Non-pigmented ciliary epithelial cell (primary cell): ENCODE measurements around the gene ACOXL.
A peak's percentile ranks its signal among the peaks of the same experiment; 100 is the strongest.

Experiments used
- DNase-seq: peaks from one replicate; pipeline ENCODE4 v3.0.0-alpha.2; 2010; ENCODE audit warnings: low read depth

The ACOXL gene

GRCh38 chr2:110876167-110876999 is 144.0 kb downstream of the ACOXL start:
- no peak for DNase-seq

GRCh38 chr2:110877031-110877827 is 144.9 kb downstream of the ACOXL start:
- DNase-seq, result no peak

DNA sequence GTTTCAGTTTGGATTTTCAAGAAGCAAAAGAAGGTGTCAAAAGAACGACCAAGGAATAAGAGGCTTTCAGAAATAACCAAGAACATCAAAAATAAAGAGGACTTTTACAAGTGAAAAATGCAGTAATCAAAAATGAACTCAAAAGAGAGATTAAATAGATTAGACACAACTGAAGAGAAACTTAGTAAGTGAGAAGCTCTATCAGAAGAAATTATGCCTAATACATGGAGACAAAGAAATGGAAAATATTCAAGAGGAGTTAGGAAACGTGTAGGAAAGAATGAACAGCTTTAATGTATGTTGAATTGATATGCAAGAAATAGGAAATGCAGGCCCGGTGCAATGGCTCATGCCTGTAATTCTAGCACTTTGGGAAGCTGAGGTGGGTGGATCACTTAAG is 145.8 kb downstream of the ACOXL start:
- no peak for DNase-seq

DNA sequence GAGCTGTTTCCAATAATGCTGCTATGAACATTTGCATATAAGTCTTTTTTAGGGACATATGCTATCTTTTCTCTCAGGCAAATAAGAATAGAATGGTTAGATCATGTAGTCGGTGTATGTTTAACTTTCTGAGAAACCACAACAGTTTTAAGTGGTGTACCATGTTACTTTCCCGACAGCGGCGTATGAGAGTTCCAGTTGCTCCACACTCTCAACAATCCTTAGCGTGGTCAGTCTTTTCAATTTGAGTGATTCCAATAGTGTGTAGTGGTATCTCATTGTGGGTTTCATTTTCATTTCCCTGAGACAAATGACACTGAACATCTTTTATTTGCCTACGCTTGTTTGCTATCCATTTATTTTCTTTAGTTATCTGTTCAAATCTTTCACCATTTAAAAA is 149.5 kb downstream of the ACOXL start:
- no peak for DNase-seq

DNA sequence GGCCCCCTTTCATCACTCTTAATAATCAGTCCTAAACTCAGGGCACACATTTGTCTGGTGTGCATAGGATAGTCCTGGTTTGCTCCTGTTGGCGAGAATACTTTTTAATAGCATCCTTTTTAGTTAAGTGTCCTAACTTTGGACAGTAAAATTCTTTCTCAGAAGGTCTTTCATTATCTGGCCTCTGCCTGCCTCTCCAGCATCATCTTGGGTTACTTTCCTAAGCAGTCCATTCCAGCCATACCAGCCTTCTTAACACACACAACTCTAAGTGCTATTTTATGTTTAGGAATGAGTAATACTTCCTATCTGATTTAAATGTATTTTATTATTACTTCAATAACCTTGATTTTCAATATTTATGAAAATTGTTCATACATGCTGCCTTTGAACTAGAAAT is 151.0 kb downstream of the ACOXL start:
- peak; percentile 14 for DNase-seq

DNA sequence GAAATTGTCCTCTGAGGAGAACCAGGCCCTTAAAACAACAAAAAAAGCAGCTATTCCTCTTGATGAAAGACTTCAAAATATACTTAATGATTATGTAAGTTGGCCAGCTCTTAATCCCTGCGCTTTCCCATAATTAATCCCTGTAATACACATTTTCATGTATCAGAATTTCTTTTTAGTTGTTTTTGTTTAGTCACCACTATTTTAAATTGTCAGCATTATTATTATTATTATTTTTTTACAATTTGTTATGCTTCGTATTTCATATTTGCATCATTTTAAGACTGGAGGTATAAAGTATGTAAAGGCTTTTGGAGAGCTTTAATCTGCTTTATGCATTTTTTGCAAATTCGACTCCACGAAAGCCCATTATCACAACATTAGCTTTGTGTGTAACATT is 152.9 kb downstream of the ACOXL start:
- no peak for DNase-seq

GRCh38 chr2:110886826-110887573 is 154.6 kb downstream of the ACOXL start:
- no peak for DNase-seq

- DNase-seq, result no peak
Observed at GRCh38 chr2:110888411-110888810, 156.0 kb downstream of the ACOXL start.

DNA sequence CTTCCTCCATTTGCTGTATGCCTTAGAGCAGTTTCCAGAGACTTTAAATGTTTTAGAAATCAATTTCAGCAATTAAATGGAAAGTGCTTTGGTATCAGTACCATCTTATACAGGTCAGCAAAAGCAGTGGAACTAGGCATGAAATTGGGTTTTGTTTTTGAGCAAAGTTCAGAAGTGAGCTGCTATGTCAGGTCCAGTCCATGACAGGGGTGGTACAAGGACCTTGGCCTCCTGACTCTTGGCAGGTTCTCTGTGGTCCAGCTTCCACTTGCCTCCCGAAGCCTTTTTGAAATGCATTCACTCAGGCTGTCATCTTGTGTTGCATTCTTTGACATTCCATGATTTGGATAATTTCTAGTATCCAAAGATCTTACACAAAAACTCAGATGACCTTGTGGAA is 159.3 kb downstream of the ACOXL start:
- DNase-seq, result no peak

DNA sequence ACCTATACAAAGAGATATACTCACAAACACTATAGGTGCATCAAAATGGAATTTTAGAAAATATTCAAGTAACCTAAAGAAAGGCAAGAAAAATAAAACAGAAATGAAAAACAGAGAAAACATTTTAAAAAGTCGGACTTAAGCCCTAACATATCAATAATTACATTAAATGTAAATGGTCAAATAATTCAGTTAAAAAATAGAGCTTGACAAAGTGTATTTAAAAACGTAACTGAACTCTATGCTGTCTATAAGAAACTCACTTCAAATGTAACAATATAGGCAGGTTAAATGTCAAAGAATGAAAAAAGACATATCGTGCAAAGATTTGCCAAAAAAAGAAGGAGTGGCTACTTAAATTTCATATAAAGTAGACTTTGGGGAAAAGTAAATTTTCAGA is 163.9 kb downstream of the ACOXL start:
- DNase-seq, result no peak

DNA sequence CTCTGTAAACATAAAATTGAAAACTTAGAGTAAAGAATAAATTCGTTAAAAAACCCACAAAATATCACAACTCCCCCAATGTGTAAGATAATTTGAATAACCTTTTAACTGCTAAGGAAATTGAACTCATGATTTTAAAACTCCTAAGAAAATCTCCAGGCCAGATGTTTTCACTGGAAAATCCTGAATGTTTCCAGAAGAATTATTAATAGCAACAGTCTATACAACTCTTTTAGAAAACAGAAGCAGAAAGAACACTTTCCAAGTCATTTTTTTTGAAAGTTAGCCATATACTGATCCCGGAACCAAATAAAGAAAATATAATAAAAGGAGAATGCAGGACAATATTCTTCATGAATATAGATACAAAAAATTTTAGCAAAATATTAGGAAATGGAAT is 165.6 kb downstream of the ACOXL start:
- DNase-seq, result no peak

DNA sequence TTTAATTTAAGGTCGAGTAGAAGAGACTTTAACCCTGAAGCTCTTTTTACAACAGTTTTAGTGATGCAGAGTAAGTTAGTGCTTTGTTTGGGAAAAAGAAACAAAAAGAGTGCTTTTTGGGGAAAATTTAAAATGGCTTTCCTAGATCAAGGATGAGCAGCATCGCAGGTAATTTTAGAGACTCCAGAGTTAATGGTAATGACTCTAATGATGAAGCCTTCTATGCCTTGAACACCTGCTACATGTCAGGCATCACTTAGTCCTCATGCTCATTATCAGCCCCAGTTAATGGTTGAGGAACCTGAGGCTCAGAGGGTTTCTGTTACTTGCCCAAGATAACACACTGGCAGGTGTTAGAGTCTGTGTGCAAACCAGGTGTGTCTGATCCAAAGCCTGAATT is 167.8 kb downstream of the ACOXL start:
- DNase-seq, result no peak

DNA sequence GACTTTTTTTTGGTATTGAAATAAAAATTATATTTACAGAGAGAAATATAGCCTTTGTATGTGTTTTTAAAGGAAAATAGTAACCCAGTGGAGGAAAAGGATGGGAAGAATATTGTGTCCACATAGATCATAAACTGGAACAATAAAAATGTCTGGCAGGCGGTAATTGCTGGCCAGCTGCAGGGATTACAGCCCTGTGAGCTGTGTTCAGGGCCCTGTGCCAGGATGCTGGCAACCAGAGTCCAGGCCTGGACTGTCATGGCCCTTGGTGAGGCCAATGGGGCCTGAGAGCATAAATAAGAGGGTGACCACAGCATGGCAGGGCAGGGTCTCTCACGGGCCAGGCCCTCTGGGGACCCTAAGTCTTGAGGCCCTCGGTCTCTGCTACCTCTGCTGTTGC is 171.2 kb downstream of the ACOXL start:
- DNase-seq, result no peak

GRCh38 chr2:110904116-110904778 is 171.9 kb downstream of the ACOXL start:
- DNase-seq, result no peak

- no peak for DNase-seq
Observed at GRCh38 chr2:110904779-110905148, 172.4 kb downstream of the ACOXL start.

- DNase-seq, result no peak
Observed at GRCh38 chr2:110905217-110905616, 172.8 kb downstream of the ACOXL start.

GRCh38 chr2:110906613-110907298 is 174.4 kb downstream of the ACOXL start:
- DNase-seq, result no peak

GRCh38 chr2:110909501-110909900 is 177.1 kb downstream of the ACOXL start:
- no peak for DNase-seq

DNA sequence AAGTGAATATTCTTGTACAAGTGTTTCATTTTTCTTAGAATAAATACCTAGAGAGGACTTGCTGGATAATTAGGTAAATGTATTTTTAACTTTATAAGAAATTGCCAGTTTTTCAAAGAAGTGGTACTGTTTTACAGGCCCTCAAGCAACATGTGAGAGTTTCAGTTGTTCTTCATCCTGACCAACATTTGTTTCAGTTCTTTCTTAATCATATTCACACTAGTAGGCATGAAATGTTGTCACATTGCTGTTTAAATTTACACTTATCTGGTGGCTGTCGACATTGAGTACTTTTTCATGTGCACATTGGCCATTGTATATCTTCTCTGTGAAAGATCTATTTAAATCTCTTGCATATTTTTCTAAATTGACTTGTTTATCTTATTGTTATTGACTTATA is 178.1 kb downstream of the ACOXL start:
- DNase-seq, result no peak

DNA sequence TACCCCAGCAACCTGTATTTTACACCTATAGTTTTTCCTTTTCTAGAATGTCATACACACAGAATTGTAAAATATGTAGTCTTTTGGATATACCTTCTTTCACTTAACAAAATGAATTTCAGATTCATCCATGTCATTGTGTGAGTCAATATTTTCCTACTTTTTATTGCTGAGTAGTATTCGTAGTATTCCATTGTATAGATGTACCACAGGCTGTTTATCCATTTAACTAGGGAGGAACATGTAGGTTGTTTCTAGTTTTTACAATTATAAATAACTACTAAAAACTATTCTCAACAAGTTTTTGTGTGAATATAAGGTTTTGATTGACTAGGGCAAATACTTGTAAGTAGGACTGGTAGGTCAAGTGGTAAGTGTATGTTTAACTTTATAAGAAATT is 187.4 kb downstream of the ACOXL start:
- DNase-seq, result no peak

DNA sequence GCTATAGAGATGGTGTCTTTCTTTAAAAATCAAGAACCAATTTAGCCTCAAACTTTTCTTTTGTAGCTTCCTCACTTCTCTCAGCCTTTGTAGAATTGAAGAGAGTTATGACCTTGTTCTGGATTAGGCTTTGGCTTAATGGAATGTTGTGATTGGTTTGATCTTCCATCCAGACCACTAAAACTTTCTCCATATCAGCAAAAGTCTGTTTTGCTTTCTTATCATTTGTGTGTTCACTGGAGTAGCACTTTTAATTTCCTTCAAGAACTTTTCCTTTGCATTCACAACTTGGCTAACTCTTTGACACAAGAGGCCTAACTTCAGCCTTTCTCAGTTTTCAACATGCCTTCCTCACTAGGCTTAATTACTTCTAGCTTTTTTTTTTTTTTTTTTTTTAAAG is 193.1 kb downstream of the ACOXL start:
- DNase-seq, result no peak

GRCh38 chr2:110927526-110927925 is 195.2 kb downstream of the ACOXL start:
- DNase-seq, result no peak
